GM12873 (cell line): ENCODE measurements around the gene DUSP9.

Source experiments
- TF ChIP-seq, protein P1 (sequence below): IDR thresholded peaks from 2 replicates; pipeline ENCODE4 v1.5.1; 2012; ENCODE audit warnings: low read depth, mild to moderate bottlenecking, moderate library complexity, low read length, control low read depth; ENCODE audit not compliant: insufficient read depth; ENCODE audit errors: missing control alignments

DUSP9 gene

DNA sequence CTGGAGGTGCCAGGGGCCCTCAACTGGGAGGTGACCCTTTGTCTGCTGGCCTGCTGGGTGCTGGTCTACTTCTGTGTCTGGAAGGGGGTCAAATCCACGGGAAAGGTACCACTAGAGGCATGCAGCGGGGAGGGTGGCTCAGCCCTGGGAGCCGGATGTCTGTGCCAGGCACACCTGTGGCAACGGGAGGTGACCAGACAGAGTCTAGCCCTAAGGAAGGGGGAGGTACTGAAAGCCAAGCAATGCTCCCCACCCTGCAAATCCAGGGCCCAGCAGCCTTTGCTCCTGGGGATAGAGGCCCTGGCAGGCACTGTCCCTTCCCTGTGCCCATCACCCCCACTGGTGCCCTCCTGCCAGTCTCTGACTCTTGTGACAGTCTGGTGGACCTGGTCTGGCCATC, 45.0 kb downstream of the DUSP9 start:
- TF ChIP-seq, protein P1, sequence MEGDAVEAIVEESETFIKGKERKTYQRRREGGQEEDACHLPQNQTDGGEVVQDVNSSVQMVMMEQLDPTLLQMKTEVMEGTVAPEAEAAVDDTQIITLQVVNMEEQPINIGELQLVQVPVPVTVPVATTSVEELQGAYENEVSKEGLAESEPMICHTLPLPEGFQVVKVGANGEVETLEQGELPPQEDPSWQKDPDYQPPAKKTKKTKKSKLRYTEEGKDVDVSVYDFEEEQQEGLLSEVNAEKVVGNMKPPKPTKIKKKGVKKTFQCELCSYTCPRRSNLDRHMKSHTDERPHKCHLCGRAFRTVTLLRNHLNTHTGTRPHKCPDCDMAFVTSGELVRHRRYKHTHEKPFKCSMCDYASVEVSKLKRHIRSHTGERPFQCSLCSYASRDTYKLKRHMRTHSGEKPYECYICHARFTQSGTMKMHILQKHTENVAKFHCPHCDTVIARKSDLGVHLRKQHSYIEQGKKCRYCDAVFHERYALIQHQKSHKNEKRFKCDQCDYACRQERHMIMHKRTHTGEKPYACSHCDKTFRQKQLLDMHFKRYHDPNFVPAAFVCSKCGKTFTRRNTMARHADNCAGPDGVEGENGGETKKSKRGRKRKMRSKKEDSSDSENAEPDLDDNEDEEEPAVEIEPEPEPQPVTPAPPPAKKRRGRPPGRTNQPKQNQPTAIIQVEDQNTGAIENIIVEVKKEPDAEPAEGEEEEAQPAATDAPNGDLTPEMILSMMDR = no peak

GRCh38 chrX:153692611-153693156, 45.7 kb downstream of the DUSP9 start:
- TF ChIP-seq, protein P1 = no peak

GRCh38 chrX:153693216-153694086, 46.4 kb downstream of the DUSP9 start:
- TF ChIP-seq, protein P1 = no peak

GRCh38 chrX:153694687-153695270, 47.8 kb downstream of the DUSP9 start:
- TF ChIP-seq, protein P1 = no peak

DNA sequence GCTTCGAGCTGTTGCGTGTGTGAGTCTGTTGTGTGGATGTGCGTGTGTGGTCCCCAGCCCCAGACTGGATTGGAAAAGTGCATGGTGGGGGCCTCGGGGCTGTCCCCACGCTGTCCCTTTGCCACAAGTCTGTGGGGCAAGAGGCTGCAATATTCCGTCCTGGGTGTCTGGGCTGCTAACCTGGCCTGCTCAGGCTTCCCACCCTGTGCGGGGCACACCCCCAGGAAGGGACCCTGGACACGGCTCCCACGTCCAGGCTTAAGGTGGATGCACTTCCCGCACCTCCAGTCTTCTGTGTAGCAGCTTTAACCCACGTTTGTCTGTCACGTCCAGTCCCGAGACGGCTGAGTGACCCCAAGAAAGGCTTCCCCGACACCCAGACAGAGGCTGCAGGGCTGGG, 49.1 kb downstream of the DUSP9 start:
- TF ChIP-seq, protein P1 = no peak

- TF ChIP-seq, protein P1 = no peak
Observed at GRCh38 chrX:153697924-153698865, 51.2 kb downstream of the DUSP9 start.

DNA sequence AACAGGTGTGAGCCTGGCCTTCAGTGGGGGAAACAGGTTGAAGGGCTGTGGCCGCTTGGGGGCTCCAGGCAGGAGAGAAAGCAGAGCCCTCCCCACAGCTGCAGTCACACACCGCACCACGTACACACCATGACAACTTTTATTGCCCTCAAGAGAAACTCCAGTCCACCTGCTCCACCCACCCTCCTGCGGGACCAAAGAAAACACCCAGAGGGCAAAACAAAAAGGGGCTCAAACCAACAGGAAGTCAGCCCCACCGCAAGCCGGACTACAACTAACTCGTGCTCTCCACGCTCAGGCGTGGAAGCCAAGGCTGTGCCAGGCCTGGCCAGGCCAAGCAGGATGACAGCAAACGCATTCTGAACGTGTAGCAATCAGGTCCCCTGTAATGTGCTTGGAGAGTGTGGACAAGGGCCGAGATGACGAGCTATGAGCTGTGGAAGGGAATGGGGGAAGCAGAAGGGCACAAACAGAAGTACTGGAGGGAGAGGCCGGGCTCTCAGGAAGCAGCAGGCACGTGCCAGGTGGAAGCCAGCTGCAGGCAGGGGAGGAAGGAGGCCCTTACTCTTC, 53.5 kb downstream of the DUSP9 start:
- TF ChIP-seq, protein P1 = no peak
